OCI-LY1 (cell line): Measurements from ENCODE around the gene PLA2G12B.

ENCODE experiments used
- CTCF ChIP-seq: fragments of 200-600 bp; sonication (generic), shearing (Covaris generic); IDR thresholded peaks from 2 replicates; pipeline ENCODE4 v1.5.1; 2017; ENCODE audit warnings: mild to moderate bottlenecking, antibody characterized with exemption, low read length, moderate library complexity, mixed read lengths
- EZH2 ChIP-seq: fragments of 200-600 bp; sonication (generic), shearing (Covaris generic); IDR thresholded peaks from 2 replicates; pipeline ENCODE4 v1.8.0; 2017; ENCODE audit warnings: borderline replicate concordance, mixed run types, mild to moderate bottlenecking, antibody characterized with exemption, low read length, moderate library complexity, mixed read lengths

- TF ChIP-seq CTCF (no peak), EZH2 (no peak)
Measured at GRCh38 chr10:72918352-72918751, 36.3 kb downstream of the PLA2G12B start.
